Heart left ventricle (tissue), 16 donors: ENCODE measurements around the gene COLEC11. TPM values are rescaled to one million over a fixed set of nuclear protein-coding genes. Genes with fewer than 3 reads are reported as not detected.

Experiments used
- ATAC-seq, 4 donors: fragments of 200-7000 bp; cut with Tn5 transposase; one replicate each; pipeline ENCODE4 v1.9.1; 2020 to 2022; ENCODE audit warnings: moderate library complexity in 4 of 4, mild to moderate bottlenecking in 3 of 4, moderate number of reproducible peaks in 1 of 4
- DNase-seq, 5 donors: peaks; one replicate each; pipeline ENCODE4 v3.0.0-alpha.2; 2020
- H3K27ac ChIP-seq, 12 donors: fragments of 200-600 bp; sonication (generic) in 4 of 12; one replicate each; pipeline versions ENCODE4 v1.5.0 to v1.8.0; 2016 to 2022; ENCODE audit warnings: mild to moderate bottlenecking in 2 of 12
- H3K27me3 ChIP-seq, 9 donors: fragments of 200-600 bp; sonication (generic) in 2 of 9; one replicate each; pipeline versions ENCODE4 v1.5.1 to v1.8.0; 2016 to 2022; ENCODE audit warnings: mild to moderate bottlenecking in 3 of 9
- H3K36me3 ChIP-seq, 9 donors: fragments of 200-600 bp; sonication (generic) in 2 of 9; one replicate each; pipeline versions ENCODE4 v1.5.0 to v1.8.0; 2018 to 2022; ENCODE audit warnings: mild to moderate bottlenecking in 2 of 9
- H3K4me1 ChIP-seq, 12 donors: fragments of 200-600 bp; sonication (generic) in 4 of 12; one replicate each; pipeline versions ENCODE4 v1.5.0 to v1.8.0; 2016 to 2022; ENCODE audit warnings: mild to moderate bottlenecking in 3 of 12
- H3K4me3 ChIP-seq, 12 donors: fragments of 200-600 bp; sonication (generic) in 4 of 12; one replicate each; pipeline versions ENCODE4 v1.5.0 to v1.8.0; 2017 to 2022; ENCODE audit warnings: mild to moderate bottlenecking in 9 of 12, moderate library complexity in 4 of 12
- H3K9me3 ChIP-seq, 12 donors: fragments of 200-600 bp; sonication (generic) in 4 of 12; one replicate each; pipeline versions ENCODE4 v1.5.0 to v1.8.0; 2016 to 2022; ENCODE audit warnings: mild to moderate bottlenecking in 1 of 12
- POLR2A ChIP-seq, 2 donors: fragments of 450-650 bp; IDR thresholded peaks; one replicate each; pipeline ENCODE4 v1.6.1; 2017; ENCODE audit warnings: antibody characterized with exemption in 2 of 2, mild to moderate bottlenecking in 2 of 2, moderate library complexity in 2 of 2
- WGBS, 4 donors: extraction: QIAGEN DNeasy Blood & Tissue Kit in 2 of 4; methylation state at CpG; one replicate each; pipeline versions ENCODE4 v1.1.5 to v1.1.7; 2013 to 2018; 5-methylcytosine and 5-hydroxymethylcytosine counted together
- intact Hi-C, 10 donors: fragments of 100-400 bp; cut with DNase I; formaldehyde crosslinking; loops; one replicate each; pipeline versions ENCODE4 v1.11.1 to v1.14.2; 2022
- polyA plus RNA-seq, 2 donors: library from polyadenylated mRNA; stranded (reverse); fragments of 200-250 nt; gene quantifications; one replicate each; pipeline ENCODE4 v1.2.3, GENCODE V29; 2013
- total RNA-seq, 9 donors: library from RNA; depleted of rRNA in 2 of 9; stranded (reverse); fragments of >200 nt in 2 of 9; fragmentation: NEBNext Ultra II Directional in 3 of 9; extraction: Animal tissue kit (Norgen Biotek cat#: 25700) in 3 of 9; gene quantifications; one replicate each; pipeline versions ENCODE4 v1.1.0 to v1.2.4, GENCODE V29; 2016 to 2023
- TF ChIP-seq, protein P1 (sequence below), 12 donors: fragments of 200-600 bp; sonication (generic) in 4 of 12; IDR thresholded peaks; one replicate each; pipeline versions ENCODE4 v1.5.0 to v1.8.0; 2018 to 2022; ENCODE audit warnings: antibody characterized with exemption in 12 of 12, mild to moderate bottlenecking in 5 of 12
- donor health status: ischemic (EF 13 %, LVEDD 7.1; RV severe dilation, severe dysfunction).
- donor health status: healthy with polysubstance abuse.
- donor health status: DM: no; HTN: yes; CAD: no.
- donor health status: DM: no; HTN: no; CAD: no.
- donor health status: ischemic (EF 25% LVEDD 6.9; RV normal size, moderate dysfunction).
- donor health status: ischemic (EF 25% LVEDD 5.7; RV mildly dilated, moderate dysfunction).
- donor health status: healthy.
- donor health status: DM: yes; HTN: yes; CAD: no.
- donor health status: ischemic (EF 35%, LVEDD 5.7; RV mildly dilated, moderate dysfunction).
- donor health status: nonischemic (EF 11% LVEDD 7.7; RV severe dilation, severe dysfunction).
- donor health status: DM: yes; HTN: yes; CAD: no.
- donor health status: PGD.
- donor health status: ischemic (EF 29% LVEDD 5.4; RV normal size, mild dysfunction).
- donor health status: nonischemic (EF 23%, LVEDD 6.1; RV moderate dilation, normal function).

The COLEC11 gene
- total and polyA plus RNA-seq, 11 donors = 2.3 to 12.5 (median 3.1) TPM

DNA sequence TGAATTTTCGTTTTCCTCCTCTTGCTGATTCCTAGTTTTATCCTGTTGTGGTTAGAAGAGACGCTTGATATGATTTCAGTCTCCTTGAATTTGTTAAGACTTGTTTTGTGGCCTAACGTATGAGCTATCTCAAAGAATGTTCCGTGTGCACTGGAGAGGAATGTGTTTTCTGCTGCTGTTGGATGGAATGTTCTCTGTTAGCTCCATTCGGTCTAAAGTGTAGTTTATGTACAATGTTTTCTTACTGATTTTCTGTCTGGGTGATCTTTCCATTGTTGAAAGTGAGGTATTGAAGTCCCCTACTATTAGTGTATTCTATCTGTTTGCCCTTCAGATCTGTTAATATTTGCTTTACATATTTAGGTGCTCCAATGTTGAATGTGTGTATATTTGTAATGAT, 25.9 kb downstream of the COLEC11 start:
- WGBS, 4 donors = 76 to 86% (median 81%) methylated on average over 5 of the region's 5 CpGs
- peak overlapping the region in 1 of 12 donors; percentile 50 for H3K27ac ChIP-seq
- peaks cover 0 to 3% (median 1%) of the 10 kb centered on the region in 12 donors for H3K4me1 ChIP-seq
- ATAC-seq (no peak), DNase-seq (no peak)
- H3K9me3 ChIP-seq = peaks cover 0 to 8% (median 0%) of the 10 kb centered on the region in 12 donors
- no peak overlapping the region for H3K4me3 ChIP-seq
- intact Hi-C loops = no loop called here
- TF ChIP-seq POLR2A (IDR thresholded peaks at IDR 0.05) = no peak
- TF ChIP-seq, protein P1, sequence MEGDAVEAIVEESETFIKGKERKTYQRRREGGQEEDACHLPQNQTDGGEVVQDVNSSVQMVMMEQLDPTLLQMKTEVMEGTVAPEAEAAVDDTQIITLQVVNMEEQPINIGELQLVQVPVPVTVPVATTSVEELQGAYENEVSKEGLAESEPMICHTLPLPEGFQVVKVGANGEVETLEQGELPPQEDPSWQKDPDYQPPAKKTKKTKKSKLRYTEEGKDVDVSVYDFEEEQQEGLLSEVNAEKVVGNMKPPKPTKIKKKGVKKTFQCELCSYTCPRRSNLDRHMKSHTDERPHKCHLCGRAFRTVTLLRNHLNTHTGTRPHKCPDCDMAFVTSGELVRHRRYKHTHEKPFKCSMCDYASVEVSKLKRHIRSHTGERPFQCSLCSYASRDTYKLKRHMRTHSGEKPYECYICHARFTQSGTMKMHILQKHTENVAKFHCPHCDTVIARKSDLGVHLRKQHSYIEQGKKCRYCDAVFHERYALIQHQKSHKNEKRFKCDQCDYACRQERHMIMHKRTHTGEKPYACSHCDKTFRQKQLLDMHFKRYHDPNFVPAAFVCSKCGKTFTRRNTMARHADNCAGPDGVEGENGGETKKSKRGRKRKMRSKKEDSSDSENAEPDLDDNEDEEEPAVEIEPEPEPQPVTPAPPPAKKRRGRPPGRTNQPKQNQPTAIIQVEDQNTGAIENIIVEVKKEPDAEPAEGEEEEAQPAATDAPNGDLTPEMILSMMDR (IDR thresholded peaks at IDR 0.05) = no peak
- no peaks in the 10 kb centered on the region for H3K27me3 ChIP-seq
- no peaks in the 10 kb centered on the region for H3K36me3 ChIP-seq

DNA sequence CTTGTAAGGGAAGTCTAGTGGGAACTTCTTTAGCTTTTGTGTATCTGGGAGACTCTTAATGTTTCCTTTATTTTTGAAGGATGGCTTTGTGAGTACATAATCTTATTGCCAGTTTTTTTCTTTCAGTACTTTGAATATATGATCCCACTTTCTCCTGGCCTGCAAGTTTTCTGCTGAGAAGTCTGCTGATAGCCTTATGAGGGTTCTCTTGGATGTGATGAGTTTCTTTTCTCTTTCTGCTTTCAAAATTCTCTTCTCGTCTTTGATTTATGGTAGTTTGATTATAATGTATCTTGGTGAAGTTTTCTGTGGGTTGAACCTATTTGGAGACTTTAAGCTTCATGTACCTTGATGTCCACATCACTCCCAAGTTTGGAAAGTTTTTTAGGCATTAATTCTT, 28.1 kb downstream of the COLEC11 start:
- 42 to 98% (median 93%) methylated on average over 1 of the region's 1 CpG for WGBS, 4 donors
- ATAC-seq (no peak), DNase-seq (no peak)
- TF ChIP-seq, protein P1 (IDR thresholded peaks at IDR 0.05) = no peak
- TF ChIP-seq POLR2A (IDR thresholded peaks at IDR 0.05) = no peak
- Histone ChIP-seq H3K9me3 (peaks cover 0 to 8% (median 0%) of the 10 kb centered on the region in 12 donors), H3K4me3 (no peak overlapping the region), H3K27ac (no peak overlapping the region), H3K27me3 (no peaks in the 10 kb centered on the region), H3K4me1 (peaks cover 0 to 14% (median 10%) of the 10 kb centered on the region in 12 donors), H3K36me3 (no peaks in the 10 kb centered on the region)
- intact Hi-C loops = no loop called here

DNA sequence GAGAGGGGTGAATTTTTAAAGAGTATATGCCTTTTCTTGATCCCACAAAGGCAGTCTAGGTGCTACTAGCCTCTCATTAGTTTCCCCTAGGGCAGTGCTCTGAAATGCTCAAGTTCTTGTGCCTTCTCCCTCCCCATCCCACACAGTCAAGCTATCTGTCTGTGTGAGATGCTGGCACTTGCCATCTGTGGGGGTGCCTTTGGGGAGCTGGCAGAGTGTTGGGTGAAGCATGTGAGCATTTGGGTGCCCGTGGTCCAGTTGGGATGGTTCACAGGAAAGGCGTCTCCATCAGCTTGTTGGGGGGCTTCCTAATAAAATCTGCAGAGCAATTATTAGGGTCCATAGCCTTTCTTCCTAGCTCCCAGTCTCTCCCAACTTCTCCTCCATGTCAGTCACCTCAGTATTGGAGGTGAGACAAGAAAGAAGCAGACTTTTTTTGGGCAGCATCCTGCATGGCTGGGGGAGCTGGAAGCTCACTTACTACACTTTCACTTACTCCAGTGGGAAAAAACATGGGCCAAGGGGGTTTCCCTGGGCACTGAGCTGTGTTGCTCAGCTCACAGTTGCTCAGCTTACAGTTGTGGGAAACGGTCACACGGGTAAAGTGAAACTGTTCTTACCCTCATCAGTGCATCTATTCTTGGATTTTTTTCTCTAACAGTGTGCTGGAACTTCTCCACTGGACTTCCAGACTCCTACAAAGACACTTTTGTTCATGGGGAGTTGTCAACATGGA, 29.3 kb downstream of the COLEC11 start:
- Histone ChIP-seq H3K9me3 (peaks cover 0 to 8% (median 0%) of the 10 kb centered on the region in 12 donors), H3K36me3 (no peaks in the 10 kb centered on the region), H3K27ac (no peak overlapping the region), H3K4me1 (peaks cover 0 to 23% (median 12%) of the 10 kb centered on the region in 12 donors), H3K27me3 (no peaks in the 10 kb centered on the region), H3K4me3 (no peak overlapping the region)
- DNase-seq (peak in 1 of 5 donors; percentile 7), ATAC-seq (no peak)
- TF ChIP-seq, protein P1 (IDR thresholded peaks at IDR 0.05) = no peak
- TF ChIP-seq POLR2A (IDR thresholded peaks at IDR 0.05) = no peak
- WGBS, 4 donors = 81 to 87% (median 84%) methylated on average over 4 of the region's 4 CpGs
- intact Hi-C loops = no loop called here

DNA sequence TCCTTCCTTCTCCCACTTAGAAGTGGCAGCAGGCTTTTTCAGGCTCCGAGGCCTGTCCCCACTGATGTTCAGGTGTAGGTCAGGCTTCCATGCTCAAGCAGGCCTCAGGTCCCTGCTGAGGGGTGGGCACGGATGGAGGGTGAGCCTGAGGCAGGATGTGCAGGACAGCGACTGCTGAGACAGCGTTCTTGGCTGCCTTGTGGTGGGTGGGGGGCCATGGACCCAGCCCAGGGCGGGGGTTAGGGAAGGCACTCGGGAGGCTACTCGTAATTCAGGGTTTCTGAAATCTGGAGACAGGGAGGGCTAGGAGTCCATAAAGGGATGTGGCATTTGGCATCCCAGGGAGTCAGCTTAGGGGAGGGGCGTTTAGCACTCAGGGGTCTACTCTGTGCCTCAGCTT, 30.3 kb downstream of the COLEC11 start:
- ATAC-seq = no peak
- peak overlapping the region in 1 of 12 donors; percentile 80 for H3K27ac ChIP-seq
- no peak overlapping the region for H3K4me3 ChIP-seq
- H3K4me1 ChIP-seq = peaks cover 0 to 23% (median 12%) of the 10 kb centered on the region in 12 donors
- TF ChIP-seq, protein P1 (IDR thresholded peaks at IDR 0.05) = no peak
- TF ChIP-seq POLR2A (IDR thresholded peaks at IDR 0.05) = no peak
- no peaks in the 10 kb centered on the region for H3K36me3 ChIP-seq
- DNase-seq = peak in 2 of 5 donors; percentile 10 to 24
- intact Hi-C loops = no loop called here
- peaks cover 0 to 8% (median 0%) of the 10 kb centered on the region in 12 donors for H3K9me3 ChIP-seq
- no peaks in the 10 kb centered on the region for H3K27me3 ChIP-seq
- WGBS, 4 donors = 95 to 96% (median 96%) methylated on average over 7 to 8 of the region's 8 CpGs
